HG02981 (cell line): ENCODE results near the gene MIS18A.

Source experiments
- ATAC-seq: cut with Tn5 transposase; IDR thresholded peaks from one replicate; pipeline ENCODE4 v1.9.1; 2021; ENCODE audit warnings: mild to moderate bottlenecking, moderate library complexity; ENCODE audit not compliant: unreplicated experiment

Gene MIS18A

DNA sequence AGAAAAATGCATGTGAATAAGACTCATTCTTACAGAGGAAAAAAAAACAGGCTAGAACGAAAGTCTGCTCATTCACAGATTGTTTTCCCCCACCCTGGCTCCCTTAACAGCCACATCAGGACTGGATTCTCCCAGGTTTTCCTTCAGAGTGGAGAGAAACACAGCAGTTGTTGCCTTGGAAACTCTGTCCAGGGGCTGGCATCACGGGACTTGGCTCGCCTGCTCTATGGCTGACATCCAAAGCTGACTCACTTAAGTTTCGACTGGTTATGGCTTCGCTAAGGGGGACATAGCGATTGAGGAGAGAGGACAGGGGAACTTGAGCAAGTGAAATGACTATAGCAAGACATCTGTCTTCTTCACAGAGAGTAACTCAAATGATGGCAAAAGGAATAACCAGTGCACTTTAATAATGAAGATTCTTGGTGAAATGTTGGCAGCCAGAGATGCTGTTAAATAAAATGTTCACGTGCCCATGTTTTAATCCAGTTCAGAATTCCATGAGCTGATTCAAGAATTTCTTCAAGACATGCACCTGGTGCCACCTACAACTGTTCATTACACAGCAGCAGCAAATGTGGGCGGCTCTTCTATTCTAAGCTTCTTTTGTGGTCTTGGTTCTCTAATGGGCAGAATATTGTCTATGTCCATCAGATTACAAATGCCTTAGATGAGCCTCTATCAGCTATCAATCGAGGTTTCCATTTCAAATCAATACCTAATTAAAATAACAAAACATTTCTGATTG, 21.8 kb downstream of the MIS18A start:
- no peak for ATAC-seq

DNA sequence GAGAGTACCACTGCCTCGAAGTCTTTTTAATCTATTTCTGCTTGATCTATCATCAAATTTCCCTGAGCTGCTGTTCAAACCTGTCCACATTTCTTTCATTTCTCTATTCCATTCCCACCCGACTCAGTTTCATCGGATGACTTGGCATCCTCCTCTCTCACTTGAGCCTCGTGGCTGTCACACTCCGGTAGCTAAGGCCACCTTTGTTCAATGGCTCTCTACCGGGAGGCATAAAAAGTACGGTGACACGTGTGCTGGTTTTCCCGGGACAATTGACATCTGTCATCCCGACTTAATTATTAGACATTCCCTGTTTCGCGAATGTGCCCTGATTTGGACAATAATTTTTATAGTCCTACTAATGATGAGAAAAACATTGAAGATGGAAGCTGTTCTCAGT, 22.6 kb downstream of the MIS18A start:
- no peak for ATAC-seq

DNA sequence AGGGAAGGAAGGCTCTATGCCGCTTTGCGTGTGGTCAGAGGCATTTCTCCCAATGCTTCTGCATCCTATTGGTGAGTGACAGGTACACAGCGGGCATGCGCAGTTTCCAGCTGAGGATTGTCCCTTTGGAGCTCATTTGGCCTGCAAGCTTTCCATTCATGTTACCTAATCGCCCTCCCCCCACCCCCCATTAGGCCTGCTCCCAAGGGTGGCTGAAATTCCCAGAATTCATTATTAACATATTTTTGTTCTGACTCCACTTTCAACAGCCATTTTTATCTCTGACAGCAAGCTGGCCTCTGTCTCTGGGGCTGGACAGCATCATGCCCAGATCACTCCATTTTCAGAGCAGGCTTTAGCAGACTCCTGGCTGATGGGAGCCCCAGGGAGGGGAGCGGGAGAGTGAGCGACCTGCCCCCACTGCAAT, 25.6 kb downstream of the MIS18A start:
- ATAC-seq, result no peak

- ATAC-seq, result no peak
Observed at GRCh38 chr21:32252136-32252535, 26.7 kb downstream of the MIS18A start.

DNA sequence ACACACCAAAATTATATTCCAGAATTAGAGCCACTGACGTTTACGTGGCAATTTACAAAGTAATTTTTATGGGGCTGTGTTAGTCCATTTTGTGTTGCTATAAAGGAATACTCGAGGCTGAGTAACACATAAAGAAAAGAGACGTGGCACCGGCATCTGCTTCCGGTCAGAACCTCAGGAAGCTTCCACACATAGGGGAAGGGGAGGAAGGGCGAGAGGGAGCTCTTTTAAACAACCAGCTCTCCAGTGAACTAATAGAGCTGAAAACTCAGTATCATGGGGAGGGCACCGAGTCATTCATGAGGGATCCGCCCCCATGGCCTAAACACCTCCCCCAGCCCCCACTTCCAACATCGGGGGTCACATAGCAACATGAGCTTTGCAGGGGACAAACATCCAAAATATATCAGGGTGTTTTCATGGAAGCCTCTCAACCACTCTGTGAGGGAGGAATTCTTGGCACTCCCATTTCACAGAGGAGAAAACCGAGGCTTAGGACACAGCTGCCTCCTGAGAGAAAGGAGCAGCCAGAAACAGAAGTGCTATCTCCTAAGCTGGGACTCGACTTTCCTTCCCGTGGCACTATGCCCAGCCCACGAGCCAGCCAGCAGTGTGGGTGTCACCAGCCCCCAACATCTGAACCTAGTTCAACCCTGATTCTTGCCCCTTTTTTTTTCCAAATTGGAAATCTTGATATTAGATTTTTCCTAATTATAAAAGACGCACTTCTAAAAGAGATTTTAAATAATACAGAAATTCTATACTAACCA, 29.2 kb downstream of the MIS18A start:
- ATAC-seq, result no peak

DNA sequence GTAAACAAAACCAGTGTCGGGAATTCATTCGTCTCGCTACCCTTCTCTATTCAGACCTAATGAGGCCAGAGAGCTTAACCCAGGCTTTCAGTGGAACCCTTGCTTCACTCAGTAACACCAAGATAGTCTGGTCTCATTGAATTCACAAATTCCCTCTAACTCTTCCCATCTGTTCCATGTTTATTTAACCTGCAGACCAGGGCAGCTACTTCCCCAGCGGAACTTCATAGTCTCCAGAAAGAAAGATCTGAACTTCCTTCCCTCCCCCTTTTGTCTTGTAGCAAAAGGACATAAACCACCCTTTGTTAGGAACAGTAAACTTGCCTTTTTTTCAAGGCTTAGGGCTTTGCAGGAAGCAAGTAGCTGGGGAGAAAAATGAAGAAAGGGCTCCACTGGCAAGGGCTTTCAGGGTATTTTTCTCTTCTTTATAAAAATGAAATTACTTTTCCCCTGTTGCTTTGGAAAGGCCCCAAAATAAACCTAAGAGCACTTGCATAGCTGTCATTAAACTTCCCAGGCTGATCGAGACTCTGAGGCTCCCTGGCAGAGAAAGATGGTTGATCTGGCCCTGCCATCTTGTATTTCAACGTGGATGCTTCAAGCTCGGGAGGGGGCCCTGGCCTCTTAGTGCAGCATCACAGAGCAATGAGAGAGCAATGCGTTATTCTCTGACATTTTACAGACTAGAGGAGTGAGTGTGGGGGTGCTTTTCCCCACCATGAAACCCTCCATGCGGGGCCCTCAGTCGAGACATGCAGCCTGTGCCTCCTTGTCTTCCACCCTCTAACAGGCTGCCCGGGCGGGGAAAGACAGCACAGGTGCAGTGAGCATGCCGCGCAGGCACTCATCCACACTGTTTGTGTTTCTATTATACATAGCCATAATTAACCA, 30.0 kb downstream of the MIS18A start:
- no peak for ATAC-seq

DNA sequence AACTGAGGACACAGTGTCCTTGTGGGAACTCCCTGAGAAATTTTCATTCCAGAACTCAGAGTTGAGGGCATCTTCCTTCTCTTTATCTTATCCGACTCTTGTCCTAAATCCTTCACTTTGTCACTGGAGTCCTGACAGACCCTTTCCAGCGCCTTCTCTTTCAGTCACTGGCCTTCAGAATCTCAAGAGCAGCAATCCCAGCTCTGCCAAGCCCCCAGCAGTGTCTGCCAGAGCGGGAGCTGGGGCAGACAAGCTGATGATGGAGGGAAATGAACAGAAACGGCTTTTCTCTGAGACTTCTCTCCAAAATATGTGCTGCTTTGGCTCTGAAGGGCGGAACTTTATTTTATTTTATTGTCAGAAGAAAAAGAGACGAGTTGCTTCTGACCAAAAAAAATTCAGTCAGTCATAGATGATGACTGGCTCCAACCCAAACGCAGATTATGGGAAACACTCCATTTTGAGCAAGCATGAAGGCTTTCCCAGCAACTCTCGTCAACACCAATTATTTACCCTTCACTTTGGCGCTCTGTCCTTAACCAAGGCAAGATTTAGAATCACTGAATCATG, 32.2 kb downstream of the MIS18A start:
- no peak for ATAC-seq

GRCh38 chr21:32245971-32246370, 32.9 kb downstream of the MIS18A start:
- no peak for ATAC-seq

GRCh38 chr21:32240851-32241687, 37.8 kb downstream of the MIS18A start:
- no peak for ATAC-seq

DNA sequence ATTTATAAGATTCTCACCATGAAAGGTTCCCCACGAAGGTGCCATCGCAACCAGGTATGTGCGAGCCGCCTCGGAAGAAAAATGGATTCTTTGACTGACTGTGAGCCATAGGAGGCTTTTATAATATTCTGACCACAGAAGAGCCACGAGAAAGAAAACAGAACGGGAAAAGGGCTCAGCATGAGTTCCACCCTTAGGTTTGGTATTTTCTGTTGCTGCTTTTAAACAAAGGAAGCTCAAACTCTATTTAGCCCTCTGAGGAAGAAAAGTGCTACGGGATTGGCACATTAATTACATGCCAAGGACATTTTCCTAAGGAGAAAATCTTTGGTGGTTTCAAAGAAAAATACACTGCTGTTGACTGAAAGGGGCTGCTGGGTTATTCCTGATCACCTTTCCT, 39.3 kb downstream of the MIS18A start:
- no peak for ATAC-seq

- ATAC-seq, result no peak
Observed at GRCh38 chr21:32238063-32238462, 40.8 kb downstream of the MIS18A start.

GRCh38 chr21:32237021-32237420, 41.8 kb downstream of the MIS18A start:
- no peak for ATAC-seq

- ATAC-seq, result no peak
Observed at GRCh38 chr21:32233722-32234301, 45.0 kb downstream of the MIS18A start.

DNA sequence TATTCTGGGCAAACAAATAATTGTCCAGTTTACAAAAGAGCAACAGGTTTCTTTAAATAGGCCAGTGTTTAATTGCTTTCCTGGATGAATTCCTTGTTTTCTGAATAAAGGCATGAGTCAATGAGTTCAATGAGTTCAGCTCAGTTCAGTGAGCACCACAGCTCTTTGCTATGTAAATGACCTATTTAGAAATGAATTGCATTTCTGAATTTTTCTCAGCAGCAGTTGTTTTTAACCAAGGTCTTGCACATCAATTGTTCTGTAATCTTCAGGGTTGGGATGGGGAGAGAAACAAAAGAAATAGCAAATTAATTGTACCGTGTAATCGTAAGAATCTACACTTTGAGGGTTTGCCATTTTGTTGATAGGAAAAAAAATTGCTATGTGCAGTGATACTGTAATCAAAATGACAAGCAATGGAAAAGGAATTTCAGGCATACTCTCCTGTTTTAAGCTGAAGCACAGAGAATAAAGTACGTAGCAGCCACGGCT, 45.7 kb downstream of the MIS18A start:
- ATAC-seq, result no peak

DNA sequence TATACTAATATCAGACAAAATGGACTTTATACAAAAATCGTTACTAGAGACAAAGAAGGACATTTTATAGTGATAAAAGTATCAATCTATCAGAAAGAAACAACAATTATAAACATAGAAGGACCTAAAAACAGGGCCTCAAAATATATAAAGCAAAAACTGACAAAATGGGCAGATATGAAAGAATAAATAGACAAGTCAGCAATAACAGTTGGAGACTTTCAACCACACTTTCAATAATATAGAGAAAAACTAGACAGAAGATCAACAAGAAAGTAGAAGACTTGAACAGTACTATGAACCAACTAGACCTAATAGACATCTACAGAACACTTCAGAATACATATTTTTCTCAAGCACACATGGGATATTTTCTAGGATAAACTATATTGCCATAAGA, 52.4 kb downstream of the MIS18A start:
- no peak for ATAC-seq
